Measurements from ENCODE around the gene IL36G.
A peak's percentile ranks its signal among the peaks of the same experiment; 100 is the strongest.

Gene IL36G

GRCh38 chr2:112947374-112947773, 30.4 kb upstream of the IL36G start:
- Histone ChIP-seq H3K4me3 (no peak overlapping the region), H3K27me3 (peaks cover 0 to 2% of the 10 kb centered on the region in 2 donors), H3K36me3 (no peaks in the 10 kb centered on the region), H3K27ac (no peak overlapping the region), H3K9me3 (peaks cover 0 to 22% (median 22%) of the 10 kb centered on the region in 3 donors), H3K4me1 (no peaks in the 10 kb centered on the region)
- TF ChIP-seq CTCF (IDR thresholded peaks at IDR 0.05), result no peak
- no peak for DNase-seq
- intact Hi-C loops (cut with DNase I; ENCODE audit: low total_unique reads), result no loop called here

GRCh38 chr2:112949456-112949855, 28.4 kb upstream of the IL36G start:
- no peak for TF ChIP-seq CTCF (IDR thresholded peaks at IDR 0.05)
- intact Hi-C loops (cut with DNase I; ENCODE audit: low total_unique reads), result no loop called here
- Histone ChIP-seq H3K36me3 (no peaks in the 10 kb centered on the region), H3K4me1 (no peaks in the 10 kb centered on the region), H3K27ac (no peak overlapping the region), H3K4me3 (no peak overlapping the region), H3K9me3 (peaks cover 0 to 22% (median 22%) of the 10 kb centered on the region in 3 donors), H3K27me3 (peaks cover 0 to 2% of the 10 kb centered on the region in 2 donors)
- no peak for DNase-seq

- intact Hi-C loops (cut with DNase I; ENCODE audit: low total_unique reads), result no loop called here
- DNase-seq, result no peak
- Histone ChIP-seq H3K27ac (no peak overlapping the region), H3K9me3 (no peaks in the 10 kb centered on the region), H3K4me3 (no peak overlapping the region), H3K27me3 (peaks cover 0 to 13% of the 10 kb centered on the region in 2 donors), H3K4me1 (no peaks in the 10 kb centered on the region), H3K36me3 (no peaks in the 10 kb centered on the region)
- TF ChIP-seq CTCF (IDR thresholded peaks at IDR 0.05), result no peak
Observed at GRCh38 chr2:112954364-112954763, 23.4 kb upstream of the IL36G start.

GRCh38 chr2:112957511-112957910, 20.3 kb upstream of the IL36G start:
- no peak for TF ChIP-seq CTCF (IDR thresholded peaks at IDR 0.05)
- no peak overlapping the region for H3K27ac ChIP-seq
- H3K36me3 ChIP-seq, result no peaks in the 10 kb centered on the region
- intact Hi-C loops (cut with DNase I; ENCODE audit: low total_unique reads), result no loop called here
- no peaks in the 10 kb centered on the region for H3K4me1 ChIP-seq
- H3K9me3 ChIP-seq, result no peaks in the 10 kb centered on the region
- DNase-seq, result no peak
- H3K4me3 ChIP-seq, result no peak overlapping the region
- H3K27me3 ChIP-seq, result peaks cover 0 to 11% of the 10 kb centered on the region in 2 donors

- intact Hi-C loops (cut with DNase I; ENCODE audit: low total_unique reads), result no loop called here
Observed at GRCh38 chr2:112958428-112959108, 19.2 kb upstream of the IL36G start.

More at GRCh38 chr2:112958428-112959108, 19.2 kb upstream of the IL36G start:
- peak; percentile 46 to 63 for TF ChIP-seq CTCF (IDR thresholded peaks at IDR 0.05)
- no peak overlapping the region for H3K4me3 ChIP-seq
- H3K9me3 ChIP-seq, result no peaks in the 10 kb centered on the region
- no peak overlapping the region for H3K27ac ChIP-seq
- H3K4me1 ChIP-seq, result no peaks in the 10 kb centered on the region
- DNase-seq, result no peak
- peaks cover 0 to 11% of the 10 kb centered on the region in 2 donors for H3K27me3 ChIP-seq
- H3K36me3 ChIP-seq, result no peaks in the 10 kb centered on the region
